Measurements from ENCODE around the gene KCNH5. TPM values are rescaled to one million over a fixed set of nuclear protein-coding genes. Genes with fewer than 3 reads are reported as not detected.

The KCNH5 gene
- polyA plus RNA-seq, 1 donor (not counting 4 experiments of a cell fraction or from before 2014, with no cell fraction given), result 0.04 TPM

GRCh38 chr14:62655166-62655565 lies 390.1 kb downstream of the KCNH5 start:
- Histone ChIP-seq H3K27me3 (ENCODE audit: control insufficient read depth, extremely low read depth, insufficient read depth, low read length) (no peaks in the 10 kb centered on the region), H3K9me3 (ENCODE audit: control insufficient read depth, low read depth, low read length) (no peaks in the 10 kb centered on the region), H2AFZ (ENCODE audit: control insufficient read depth, low read length) (no peak overlapping the region), H3K9me1 (ENCODE audit: control insufficient read depth, extremely low read depth, insufficient read depth, low read length) (no peaks in the 10 kb centered on the region), H3K4me1 (ENCODE audit: control insufficient read depth, extremely low read depth, insufficient read depth, low read length) (no peaks in the 10 kb centered on the region), H4K20me1 (ENCODE audit: control insufficient read depth, extremely low read depth, insufficient read depth, low read length) (no peaks in the 10 kb centered on the region), H3K4me2 (ENCODE audit: control insufficient read depth, extremely low read depth, insufficient read depth, low read depth, low read length) (no peak overlapping the region), H3K79me2 (ENCODE audit: control insufficient read depth, insufficient read depth, low read length) (no peaks in the 10 kb centered on the region), H3K9ac (ENCODE audit: control insufficient read depth, extremely low read depth, insufficient read depth, low read length) (no peak overlapping the region), H3K4me3 (ENCODE audit: control insufficient read depth in 2 of 3, extremely low read depth in 1 of 3, insufficient read depth in 2 of 3, low read depth in 1 of 3, low read length in 3 of 3) (no peak overlapping the region), H3K27ac (ENCODE audit: control insufficient read depth, insufficient read depth, low read length) (no peak overlapping the region), H3K36me3 (ENCODE audit: control insufficient read depth in 2 of 2, extremely low read depth in 1 of 2, insufficient read depth in 2 of 2, low read length in 2 of 2) (no peaks in the 10 kb centered on the region)
- no peak for DNase-seq (ENCODE audit: low read depth, low spot score)
- no peak for FAIRE-seq
- TF ChIP-seq EZH2 (IDR thresholded peaks at IDR 0.05; ENCODE audit: low read length) (no peak), CTCF (optimal IDR thresholded peaks at IDR 0.05 in 1 of 3, IDR thresholded peaks at IDR 0.05 in 1 of 3, conservative IDR thresholded peaks at IDR 0.05 in 1 of 3; ENCODE audit: extremely low read depth in 1 of 3, insufficient read depth in 2 of 3, low read length in 3 of 3) (no peak)
- dilution Hi-C loops (cut with MboI; ENCODE audit: extremely low pct_ligation_motif_present, low sequenced_read_pairs), result no loop called here

- Histone ChIP-seq H3K9ac (ENCODE audit: control insufficient read depth, extremely low read depth, insufficient read depth, low read length) (no peak overlapping the region), H3K36me3 (ENCODE audit: control insufficient read depth in 2 of 2, extremely low read depth in 1 of 2, insufficient read depth in 2 of 2, low read length in 2 of 2) (no peaks in the 10 kb centered on the region), H3K4me2 (ENCODE audit: control insufficient read depth, extremely low read depth, insufficient read depth, low read depth, low read length) (no peak overlapping the region), H3K4me1 (ENCODE audit: control insufficient read depth, extremely low read depth, insufficient read depth, low read length) (no peaks in the 10 kb centered on the region), H3K9me3 (ENCODE audit: control insufficient read depth, low read depth, low read length) (no peaks in the 10 kb centered on the region), H3K79me2 (ENCODE audit: control insufficient read depth, insufficient read depth, low read length) (no peaks in the 10 kb centered on the region), H4K20me1 (ENCODE audit: control insufficient read depth, extremely low read depth, insufficient read depth, low read length) (no peaks in the 10 kb centered on the region), H3K9me1 (ENCODE audit: control insufficient read depth, extremely low read depth, insufficient read depth, low read length) (no peaks in the 10 kb centered on the region), H3K27ac (ENCODE audit: control insufficient read depth, insufficient read depth, low read length) (no peak overlapping the region), H2AFZ (ENCODE audit: control insufficient read depth, low read length) (no peak overlapping the region), H3K4me3 (ENCODE audit: control insufficient read depth in 2 of 3, extremely low read depth in 1 of 3, insufficient read depth in 2 of 3, low read depth in 1 of 3, low read length in 3 of 3) (no peak overlapping the region), H3K27me3 (ENCODE audit: control insufficient read depth, extremely low read depth, insufficient read depth, low read length) (no peaks in the 10 kb centered on the region)
- no peak for TF ChIP-seq CTCF (optimal IDR thresholded peaks at IDR 0.05 in 1 of 3, IDR thresholded peaks at IDR 0.05 in 1 of 3, conservative IDR thresholded peaks at IDR 0.05 in 1 of 3; ENCODE audit: extremely low read depth in 1 of 3, insufficient read depth in 2 of 3, low read length in 3 of 3)
- no peak for TF ChIP-seq EZH2 (IDR thresholded peaks at IDR 0.05; ENCODE audit: low read length)
- FAIRE-seq (no peak), DNase-seq (ENCODE audit: low read depth, low spot score) (no peak)
- dilution Hi-C loops (cut with MboI; ENCODE audit: extremely low pct_ligation_motif_present, low sequenced_read_pairs), result no loop called here
Observed at GRCh38 chr14:62654641-62655040, 390.6 kb downstream of the KCNH5 start.

Other genes with a start within 250 kb of the KCNH5 start
- 0.24 to 0.46 TPM (median 0.26 TPM) in 3 replicates for gene RHOJ, start 159.0 kb upstream of the KCNH5 start, polyA plus RNA-seq

Measured in keratinocyte (primary cell).